HG03095 (cell line): ENCODE measurements around the gene LRRC8E.
"Not testable (repeated sequence)": the region's sequence is repeated elsewhere in the genome, so short reads cannot be mapped to it uniquely, and the experiment has no call there.

Experiments used
- ATAC-seq: cut with Tn5 transposase; IDR thresholded peaks from one replicate; pipeline ENCODE4 v1.9.1; 2021; ENCODE audit warnings: moderate library complexity; ENCODE audit not compliant: unreplicated experiment

The LRRC8E gene

DNA sequence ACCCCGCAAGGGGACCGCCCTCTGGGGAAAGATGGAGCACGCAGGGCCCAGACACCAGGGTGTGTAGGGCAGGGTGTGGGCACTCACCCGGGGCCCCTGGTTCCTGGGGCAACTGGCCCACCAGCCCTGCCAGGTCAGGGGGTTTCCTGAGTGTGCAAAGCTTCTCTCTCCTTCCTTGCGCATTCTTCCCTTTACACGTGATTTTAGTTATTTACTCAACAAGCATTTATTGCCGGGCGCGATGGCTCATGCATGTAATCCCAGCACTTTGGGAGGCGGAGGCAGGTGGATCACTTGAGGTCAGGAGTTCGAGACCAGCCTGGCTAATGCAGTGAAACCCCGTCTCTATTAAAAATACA lies 34.6 kb upstream of the LRRC8E start:
- ATAC-seq: no peak

DNA sequence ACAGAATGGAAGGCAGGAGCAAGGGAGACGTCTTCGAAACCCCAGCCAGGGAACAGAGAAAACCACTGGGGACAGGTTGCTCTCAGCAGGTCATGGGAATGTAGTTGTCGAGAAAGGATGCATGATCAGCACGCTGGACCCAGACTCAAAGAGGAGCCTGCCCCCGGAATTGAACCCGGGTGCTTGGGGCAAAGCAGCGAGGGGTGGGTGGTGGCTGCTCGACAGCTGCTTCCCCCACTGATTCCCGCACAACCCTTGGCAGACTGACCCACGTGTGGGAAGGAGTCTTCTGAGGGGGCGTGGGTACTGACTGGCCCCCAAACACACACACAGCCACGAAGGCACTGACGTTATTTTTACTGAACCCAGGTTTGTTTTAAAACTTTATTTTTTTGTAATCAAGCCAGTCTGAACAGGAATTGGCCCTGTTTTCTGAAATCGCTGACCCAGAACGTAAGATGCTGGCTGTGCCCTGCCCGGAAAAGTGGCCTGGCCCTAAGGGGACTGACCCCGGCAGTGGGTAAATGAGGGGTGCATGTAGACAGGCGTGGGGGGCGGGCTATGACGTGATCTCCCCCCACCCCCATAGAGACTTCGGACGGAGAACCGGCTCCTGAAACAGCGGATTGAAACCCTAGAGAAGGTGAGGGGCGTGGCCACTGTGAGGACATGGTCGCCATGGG lies 32.7 kb upstream of the LRRC8E start:
- ATAC-seq: no peak

DNA sequence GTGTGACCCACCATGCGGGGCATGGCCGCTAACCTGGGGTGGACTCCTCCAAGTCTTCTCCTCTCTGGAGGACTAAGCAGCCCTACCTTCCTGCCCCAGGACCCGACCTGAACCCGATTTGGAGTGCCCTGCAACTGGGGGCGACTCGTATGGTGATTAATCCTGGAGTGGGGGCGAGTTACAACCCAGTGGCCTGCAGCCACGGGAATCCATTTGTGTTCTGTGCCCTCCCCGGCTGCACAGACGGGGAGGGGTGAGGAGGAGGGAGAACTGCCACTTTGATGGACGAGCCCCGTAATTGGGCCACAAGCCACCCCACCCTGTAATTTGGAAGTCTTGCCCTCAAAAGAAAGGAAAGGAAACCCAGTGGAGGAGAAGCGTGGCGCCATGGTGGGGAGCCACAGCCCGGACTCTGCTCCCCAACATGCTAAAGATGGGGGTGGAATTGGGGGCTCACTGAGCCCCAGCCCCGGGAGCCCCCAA lies 32.2 kb upstream of the LRRC8E start:
- no peak for ATAC-seq

DNA sequence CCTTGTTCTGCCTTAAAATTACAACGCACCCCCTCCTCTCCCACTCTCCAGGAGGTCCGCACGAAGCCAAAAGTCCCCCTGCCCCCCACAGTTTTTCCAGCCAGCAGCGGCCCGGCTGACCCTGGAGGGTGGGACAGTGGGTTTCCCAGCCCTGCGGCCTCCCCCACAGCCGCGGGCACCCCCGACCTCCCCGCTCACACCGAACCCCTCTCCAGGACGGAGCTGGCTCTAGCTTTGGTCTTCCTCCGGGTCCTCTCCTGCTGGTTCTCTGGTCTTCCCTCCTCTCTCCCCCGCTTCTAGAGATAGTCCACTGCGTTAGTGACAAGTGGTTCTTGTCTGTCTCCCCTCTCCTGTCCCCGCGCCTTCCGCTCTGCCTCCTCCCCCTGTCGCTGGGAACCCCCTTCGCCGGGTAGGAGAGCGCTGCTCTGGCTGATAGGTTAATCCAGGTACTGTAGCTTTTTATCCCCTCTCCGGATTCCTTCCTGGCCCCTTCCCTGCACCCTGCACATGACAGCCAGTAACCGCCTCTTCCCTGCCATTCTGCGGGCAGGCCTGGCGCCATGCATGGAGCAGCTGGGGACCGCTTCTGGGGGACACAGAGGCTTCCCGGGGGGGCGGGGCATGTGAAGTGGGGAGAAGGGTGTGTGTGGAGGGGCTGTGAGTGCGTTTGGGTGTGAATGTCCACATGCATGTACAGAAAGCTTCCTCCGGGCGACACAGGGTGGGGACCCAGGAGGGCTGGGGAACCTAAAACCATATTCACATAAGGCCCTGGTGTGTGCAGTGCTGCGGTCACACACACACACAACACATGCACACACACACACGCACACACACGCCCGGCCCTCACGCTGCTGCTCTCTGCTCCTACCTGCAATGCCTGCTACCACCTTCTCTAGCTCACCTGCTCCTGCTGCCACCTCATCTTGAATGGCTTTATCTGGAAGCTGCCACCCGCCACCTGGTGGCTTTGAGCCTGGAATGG lies 31.3 kb upstream of the LRRC8E start:
- no peak for ATAC-seq

DNA sequence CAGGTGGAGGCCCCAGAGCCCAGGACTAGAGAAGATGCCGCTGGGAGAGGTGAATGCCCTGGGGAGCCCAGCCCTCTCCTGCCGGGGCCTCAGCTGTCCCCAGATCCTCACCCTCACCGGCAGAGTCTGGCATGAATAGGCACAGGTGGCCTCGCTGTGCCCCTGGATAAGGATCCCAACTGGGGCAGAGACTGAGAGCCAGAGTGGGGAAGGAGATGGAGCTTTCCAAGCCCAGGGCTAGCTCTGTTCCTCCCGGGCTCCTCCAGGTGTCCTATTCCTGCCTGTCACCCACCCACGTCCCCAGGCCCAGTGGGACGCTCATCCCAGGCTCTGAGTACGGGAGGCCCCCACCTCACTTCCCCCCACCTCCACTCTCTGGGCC lies 30.6 kb upstream of the LRRC8E start:
- no peak for ATAC-seq

DNA sequence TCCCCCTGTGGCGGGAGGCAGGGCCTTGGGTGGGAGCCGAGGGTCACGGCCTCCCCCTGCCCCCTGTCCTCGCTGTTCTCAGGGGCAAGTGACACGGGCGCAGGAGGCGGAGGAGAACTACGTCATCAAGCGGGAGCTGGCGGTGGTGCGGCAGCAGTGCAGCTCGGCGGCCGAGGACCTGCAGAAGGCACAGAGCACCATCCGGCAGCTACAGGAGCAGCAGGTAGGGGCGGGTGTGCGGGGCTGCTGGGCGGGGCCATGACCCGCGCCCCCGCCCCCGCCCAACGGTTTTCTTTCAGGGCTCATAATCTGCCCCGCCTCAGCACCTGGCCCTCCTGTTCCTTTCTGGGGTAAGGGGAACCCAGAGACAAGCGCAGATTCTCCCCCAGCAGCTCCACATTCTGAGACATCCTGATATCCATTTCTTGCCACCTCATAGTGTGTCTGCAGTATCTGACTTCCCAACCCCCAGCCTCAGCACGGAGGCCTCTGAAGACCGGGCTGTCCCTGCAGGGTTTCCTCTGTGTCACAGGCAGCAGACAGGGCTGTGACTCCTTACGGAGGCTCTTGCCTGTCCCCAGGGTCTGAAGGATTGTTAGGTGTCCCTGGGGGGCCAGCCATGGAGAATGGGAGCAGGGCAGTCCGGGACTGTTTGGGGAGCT lies 30.1 kb upstream of the LRRC8E start:
- ATAC-seq: no peak

DNA sequence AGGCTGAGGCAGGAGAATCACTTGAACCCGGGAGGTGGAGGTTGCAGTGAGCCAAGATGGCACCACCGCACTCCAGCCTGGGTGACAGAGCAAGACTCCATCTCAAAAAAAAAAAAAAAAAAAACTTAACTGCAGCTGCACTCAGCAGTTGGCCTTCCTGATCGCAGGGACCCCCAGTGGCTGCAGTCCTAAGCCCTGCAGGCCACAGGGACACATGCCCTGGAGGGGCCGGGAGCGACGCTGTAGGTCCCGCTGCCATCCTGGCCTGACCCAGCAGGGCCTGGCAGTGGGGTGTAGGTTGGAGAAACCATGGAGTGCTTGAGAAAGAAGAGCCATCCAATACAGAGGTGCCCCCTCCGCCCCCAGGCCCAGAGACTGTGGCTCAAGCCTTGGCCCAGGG lies 29.2 kb upstream of the LRRC8E start:
- ATAC-seq: not testable (repeated sequence)

DNA sequence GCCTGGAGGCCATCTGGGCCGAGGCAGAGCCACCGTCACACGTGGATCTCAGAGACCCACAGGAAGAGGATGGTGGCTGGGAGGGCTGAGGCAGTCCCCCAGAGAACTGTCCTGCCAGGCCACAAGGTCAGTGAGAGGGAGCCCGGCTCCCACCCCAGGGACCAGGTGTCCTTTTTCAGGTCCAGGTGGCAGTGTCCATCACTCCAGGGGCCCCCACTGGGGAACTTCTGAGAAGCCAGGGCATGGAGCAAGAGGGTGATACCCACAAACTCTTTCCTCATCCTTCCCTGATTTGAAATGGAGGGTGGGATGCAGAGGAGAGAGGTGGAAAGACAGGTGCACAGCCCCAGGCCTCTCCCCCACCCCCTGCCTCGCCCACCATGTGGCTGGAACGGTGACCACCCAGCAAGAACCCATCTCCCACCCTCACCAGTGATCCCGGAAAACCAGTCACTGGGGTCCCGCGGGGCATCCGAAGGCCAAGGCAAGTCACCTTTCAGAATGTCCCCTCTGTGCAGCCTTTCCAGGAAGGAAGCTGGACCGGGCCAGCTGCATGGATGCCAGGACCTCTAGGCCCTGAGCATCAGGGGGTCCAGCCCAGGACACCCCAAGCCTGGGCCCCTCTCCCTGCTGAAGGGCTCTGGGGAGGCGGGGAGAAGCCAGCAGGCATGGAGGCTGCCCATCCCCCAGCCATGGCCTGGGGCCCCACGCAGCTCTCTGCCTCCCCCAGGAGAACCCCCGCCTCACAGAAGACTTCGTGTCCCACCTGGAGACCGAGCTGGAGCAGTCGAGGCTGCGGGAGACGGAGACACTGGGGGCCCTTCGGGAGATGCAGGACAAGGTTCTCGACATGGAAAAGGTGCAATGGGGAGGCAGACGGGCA lies 28.2 kb upstream of the LRRC8E start:
- ATAC-seq: no peak

DNA sequence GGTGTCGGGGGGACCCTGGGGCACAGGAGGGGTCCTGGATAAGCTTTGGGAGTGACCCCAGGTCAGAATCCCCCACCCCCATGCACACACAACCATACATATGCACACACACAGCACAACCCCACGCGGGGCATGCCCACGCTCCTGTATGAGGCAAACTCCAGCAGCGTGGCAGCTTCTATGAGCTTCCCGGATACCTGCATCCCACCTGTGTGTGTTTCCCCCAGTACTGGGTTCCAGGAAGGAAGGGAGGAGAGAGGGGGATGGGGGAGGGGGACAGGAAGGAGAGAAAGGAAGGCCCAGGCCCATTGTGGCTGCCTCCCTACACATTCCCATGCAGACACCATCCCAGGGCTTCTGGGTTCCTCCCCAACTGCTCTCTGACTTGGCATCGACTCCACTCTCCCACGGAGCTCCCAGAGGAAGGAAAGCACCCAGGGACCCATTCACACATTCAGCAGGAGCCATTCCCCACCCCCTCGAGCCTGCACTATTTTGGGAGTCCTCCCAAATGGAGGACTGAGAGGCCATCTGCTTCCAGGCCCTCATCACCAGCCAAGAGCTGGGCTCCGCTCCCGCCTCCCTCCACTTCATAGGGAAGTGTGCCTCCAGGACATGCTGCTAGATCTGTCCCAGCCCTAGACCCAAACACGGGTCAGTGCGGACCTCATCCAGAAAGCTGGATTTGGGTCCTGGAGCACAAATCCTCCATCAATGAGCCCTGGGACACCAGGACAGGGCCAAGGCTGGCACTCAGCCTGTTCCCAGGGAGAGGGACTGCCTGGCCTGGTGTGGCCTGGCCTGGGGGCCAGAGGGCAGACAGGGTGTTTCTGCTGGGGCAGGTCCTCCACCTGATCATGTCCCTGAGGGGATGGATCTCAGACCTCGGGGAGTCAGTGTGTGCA lies 27.3 kb upstream of the LRRC8E start:
- ATAC-seq: no peak

DNA sequence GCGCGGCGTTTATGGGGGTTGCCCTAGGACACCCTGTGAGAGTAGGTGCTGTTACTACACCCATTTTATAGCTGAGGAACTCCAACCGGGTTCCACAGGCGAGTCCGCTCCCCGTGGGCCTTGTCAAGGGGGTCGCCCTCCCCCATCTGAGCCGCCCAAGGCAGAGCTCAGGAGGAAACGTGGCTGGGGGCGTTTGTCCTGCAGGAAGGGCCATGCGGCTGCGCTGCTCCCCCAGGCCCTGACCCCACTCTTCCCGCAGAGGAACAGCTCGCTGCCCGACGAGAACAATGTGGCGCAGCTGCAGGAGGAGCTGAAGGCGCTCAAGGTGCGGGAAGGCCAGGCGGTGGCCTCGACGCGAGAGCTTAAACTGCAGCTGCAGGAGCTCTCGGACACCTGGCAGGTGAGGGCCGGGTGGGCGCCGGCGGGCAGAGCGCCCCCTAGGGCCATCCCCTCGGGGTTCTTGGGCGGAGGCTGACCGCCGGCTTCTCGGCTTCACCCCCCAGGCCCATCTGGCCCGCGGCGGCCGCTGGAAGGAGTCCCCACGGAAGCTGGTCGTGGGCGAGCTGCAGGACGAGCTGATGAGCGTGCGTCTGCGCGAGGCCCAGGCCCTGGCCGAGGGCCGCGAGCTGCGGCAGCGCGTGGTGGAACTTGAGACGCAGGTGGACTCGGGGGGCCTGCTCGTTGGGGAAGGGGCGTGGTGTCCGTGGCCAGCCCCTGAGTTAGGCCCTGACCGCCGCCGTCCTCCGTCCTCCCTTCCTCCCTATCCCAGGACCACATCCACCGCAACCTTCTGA lies 26.5 kb upstream of the LRRC8E start:
- ATAC-seq: no peak

DNA sequence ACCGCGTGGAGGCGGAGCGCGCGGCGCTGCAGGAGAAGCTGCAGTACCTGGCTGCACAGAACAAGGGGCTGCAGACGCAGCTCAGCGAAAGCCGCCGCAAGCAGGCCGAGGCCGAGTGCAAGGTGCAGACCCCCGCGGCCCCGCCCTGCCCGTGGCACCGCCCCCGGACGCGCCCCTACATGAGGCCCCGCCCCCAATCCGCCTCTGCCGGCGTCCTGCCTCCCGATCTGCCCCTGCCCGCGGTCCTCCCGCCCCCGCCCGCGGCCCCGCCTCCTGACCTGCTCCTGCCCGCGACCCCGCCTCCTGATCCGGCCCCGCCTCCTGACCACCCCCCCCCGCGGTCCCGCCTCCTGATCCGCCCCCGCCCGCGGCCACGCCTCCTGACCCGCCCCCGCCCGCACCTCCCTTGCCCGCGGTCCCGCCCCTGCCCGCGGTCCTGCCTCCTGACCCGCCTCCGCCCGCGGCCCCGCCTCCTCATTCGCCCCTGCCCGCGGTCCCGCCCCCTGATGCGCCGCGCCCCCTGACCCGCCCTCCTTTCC lies 25.8 kb upstream of the LRRC8E start:
- no peak for ATAC-seq

DNA sequence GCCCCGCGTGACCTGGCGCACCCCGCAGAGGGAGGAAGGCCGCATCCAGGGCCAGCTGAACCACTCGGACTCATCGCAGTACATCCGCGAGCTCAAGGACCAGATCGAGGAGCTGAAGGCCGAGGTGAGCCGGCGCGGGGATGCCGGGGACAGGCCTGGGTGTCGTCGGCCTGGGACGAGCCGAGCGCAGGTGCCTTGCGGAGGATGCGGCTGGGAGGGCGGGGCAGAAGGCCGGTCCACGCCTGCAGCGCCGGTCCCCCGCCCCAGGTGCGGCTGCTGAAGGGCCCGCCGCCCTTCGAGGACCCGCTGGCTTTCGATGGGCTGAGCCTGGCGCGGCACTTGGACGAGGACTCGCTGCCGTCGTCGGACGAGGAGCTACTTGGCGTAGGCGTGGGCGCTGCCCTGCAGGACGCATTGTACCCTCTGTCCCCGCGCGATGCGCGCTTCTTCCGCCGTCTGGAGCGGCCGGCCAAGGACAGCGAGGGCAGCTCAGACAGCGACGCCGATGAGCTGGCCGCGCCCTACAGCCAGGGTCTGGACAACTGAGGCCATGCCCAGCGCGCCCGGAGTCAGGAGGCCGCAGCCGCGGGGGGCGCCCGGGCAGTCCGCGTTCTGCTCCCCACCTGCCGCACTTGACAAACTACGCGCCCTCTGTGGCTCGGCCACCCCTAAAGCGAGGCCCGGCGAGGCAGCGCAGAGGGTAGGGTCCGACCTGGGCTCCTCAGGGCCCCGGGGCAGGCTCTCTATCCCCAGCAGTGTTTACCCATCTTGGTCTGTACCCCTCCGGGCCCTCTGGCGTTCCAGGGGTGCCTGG lies 24.9 kb upstream of the LRRC8E start:
- ATAC-seq: no peak

DNA sequence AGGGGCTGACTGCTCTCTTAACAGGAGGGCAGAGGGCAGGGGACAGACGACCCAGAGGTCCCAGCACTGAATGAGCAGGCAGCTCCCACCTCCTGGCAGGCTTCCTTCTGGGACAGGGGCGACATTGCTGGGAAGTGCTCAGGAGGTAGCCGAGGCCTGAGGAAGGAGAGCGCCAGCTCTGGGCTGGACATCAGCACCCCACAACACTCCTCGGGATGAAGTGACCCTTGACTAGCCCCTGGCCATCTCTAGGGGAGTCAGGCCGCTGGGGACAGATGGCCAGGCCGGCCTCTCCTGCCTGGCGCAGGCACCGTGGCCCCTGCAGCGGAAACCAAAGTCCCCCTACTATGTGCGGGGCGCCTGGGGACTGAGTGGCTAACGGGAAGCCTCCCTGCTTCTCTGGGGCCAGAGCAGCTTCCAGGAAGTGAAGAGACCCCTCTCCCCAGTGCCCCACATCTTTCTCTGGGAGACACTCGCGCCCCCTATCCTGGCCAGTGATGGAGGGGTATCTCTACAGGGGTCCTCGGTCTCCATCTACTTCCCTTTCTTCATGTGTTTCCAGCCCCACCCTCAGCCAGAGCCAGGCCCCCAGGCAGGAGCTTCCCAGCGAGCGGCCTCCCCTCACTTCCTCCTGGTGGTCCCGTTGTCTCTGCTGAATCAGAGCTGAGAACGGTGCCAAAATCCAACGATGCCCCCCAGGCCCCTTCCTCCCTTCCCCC lies 24.2 kb upstream of the LRRC8E start:
- no peak for ATAC-seq

DNA sequence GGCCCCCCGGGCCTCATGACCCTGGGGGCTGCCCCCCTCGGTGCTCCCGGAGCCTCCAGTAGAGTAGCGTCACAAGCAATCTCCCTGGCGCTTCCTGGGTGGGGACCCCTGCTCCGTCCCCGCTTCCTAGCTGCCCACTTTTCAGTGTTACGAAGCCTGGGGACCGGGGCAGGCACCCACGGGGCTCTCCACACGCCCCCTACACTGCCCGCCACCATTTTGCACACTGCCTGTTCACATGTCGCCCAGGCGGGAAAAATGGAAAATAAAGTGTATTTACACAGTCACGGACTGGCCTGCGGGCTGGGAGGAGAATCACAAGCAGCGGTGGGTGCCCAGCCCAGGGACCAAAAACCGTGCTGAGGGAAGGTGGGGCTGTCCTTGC lies 23.6 kb upstream of the LRRC8E start:
- ATAC-seq: no peak

DNA sequence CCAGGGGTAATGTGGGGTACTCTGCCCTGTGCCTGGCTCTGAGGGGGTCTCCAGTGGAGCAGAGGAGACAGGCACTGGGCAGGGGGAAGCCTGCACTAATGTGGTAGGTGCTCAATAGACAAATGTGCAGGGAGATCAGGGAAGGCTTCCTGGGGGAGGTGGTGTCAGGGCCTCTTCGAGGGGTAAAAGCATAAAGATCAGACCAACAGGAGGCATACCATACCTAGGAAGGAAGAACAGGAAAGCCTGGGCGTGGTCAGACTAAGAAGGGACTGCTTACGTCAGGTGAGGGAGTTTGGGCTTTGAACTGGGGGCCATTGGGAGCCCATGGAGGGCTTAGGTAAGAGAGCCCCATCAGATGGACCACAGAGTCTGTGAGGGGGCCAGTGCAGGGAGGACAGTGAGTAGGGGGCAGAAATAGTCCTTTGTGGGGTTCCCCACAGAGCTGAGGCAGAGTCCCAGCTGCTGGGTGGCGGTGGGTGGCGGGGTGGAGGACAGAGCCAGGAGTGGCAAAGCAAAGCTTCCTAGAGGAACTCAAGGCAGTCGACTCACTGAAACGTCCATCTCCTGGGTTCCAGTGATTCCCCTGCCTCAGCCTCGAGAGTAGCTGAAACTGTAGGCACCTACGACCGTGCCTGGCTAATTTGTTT lies 22.9 kb upstream of the LRRC8E start:
- ATAC-seq: no peak

DNA sequence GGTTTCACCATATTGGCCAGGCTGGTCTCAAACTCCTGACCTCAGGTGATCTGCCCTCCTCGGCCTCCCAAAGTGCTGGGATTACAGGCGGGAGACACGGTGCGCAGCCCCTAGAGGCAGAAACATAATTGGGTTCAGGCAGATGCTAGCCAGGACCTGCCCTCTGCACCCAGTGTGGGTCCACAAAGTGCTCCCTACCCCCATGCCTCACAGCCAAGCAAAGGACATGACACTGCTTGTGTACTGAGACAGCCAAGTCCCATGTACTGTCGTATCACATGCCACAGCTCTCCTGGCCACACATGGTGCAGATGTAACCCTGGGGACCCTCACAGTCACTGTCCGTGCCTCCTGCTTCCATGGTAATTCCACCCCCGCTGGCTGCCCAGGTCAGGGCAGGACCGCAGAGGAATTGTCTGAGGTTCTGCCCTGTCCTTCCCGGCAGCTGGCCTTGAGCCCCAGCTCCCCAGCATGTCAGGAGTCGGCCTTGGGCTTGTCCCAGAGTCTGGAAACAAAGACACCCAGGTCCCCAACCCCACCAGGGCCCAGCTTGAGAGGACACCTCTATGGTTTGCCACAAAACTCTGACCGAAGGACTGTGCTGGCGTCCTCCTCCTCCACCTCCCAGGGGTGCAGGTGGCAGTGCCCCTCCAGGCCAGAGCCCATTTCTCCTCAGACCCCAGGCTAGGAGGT lies 21.8 kb upstream of the LRRC8E start:
- ATAC-seq: no peak
